ENCODE results near the gene SPTB.

Gene SPTB

DNA sequence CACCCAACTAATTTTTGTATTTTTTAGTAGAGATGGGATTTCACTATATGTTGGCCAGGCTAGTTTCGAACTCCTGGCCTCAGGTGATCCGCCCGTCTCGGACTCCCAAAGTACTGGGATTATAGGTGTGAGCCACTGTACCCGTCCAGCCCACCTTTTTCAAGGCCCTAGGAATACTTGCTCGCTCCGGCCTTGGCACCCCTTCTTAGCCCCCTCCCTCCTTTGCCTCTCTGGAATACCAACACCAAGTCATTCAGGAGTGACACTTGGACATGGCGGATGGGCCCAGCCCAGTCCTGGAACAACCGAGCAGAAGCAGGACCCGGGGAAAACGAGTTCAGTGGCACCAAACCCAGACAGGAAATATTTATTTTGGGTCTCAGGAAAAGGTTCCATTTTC is 146.4 kb downstream of the SPTB start (continued):
- TF ChIP-seq, protein P1, sequence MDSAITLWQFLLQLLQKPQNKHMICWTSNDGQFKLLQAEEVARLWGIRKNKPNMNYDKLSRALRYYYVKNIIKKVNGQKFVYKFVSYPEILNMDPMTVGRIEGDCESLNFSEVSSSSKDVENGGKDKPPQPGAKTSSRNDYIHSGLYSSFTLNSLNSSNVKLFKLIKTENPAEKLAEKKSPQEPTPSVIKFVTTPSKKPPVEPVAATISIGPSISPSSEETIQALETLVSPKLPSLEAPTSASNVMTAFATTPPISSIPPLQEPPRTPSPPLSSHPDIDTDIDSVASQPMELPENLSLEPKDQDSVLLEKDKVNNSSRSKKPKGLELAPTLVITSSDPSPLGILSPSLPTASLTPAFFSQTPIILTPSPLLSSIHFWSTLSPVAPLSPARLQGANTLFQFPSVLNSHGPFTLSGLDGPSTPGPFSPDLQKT (IDR thresholded peaks at IDR 0.05; ENCODE audit: borderline replicate concordance, low read depth, low read length): no peak
- TF ChIP-seq ZBTB10 (tag by site-specific recombination; IDR thresholded peaks at IDR 0.05) (no peak), ZNF600 (tag by site-specific recombination; IDR thresholded peaks at IDR 0.05) (no peak), TCF7L2 (IDR thresholded peaks at IDR 0.05; ENCODE audit: borderline replicate concordance, low read depth, low read length) (no peak), ZNF768 (tag by site-specific recombination; IDR thresholded peaks at IDR 0.05) (no peak)
- TF ChIP-seq, protein P2, sequence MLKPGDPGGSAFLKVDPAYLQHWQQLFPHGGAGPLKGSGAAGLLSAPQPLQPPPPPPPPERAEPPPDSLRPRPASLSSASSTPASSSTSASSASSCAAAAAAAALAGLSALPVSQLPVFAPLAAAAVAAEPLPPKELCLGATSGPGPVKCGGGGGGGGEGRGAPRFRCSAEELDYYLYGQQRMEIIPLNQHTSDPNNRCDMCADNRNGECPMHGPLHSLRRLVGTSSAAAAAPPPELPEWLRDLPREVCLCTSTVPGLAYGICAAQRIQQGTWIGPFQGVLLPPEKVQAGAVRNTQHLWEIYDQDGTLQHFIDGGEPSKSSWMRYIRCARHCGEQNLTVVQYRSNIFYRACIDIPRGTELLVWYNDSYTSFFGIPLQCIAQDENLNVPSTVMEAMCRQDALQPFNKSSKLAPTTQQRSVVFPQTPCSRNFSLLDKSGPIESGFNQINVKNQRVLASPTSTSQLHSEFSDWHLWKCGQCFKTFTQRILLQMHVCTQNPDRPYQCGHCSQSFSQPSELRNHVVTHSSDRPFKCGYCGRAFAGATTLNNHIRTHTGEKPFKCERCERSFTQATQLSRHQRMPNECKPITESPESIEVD (tag by site-specific recombination; IDR thresholded peaks at IDR 0.05): no peak

GRCh38 chr14:64732536-64733120 is 147.1 kb downstream of the SPTB start:
- no peak overlapping the region for H3K27ac ChIP-seq (ENCODE audit: extremely low read depth, low read depth, low read length)
- H3K4me1 ChIP-seq (ENCODE audit: control insufficient read depth, insufficient read depth, low read length): no peaks in the 10 kb centered on the region
- ChIA-PET CTCF (no interaction called here), POLR2A (interaction anchor here (0.6 kb wide), 1 partner anchor 19 kb away, joined by 4 read pairs; no protein-coding TSS in a partner anchor)
- no peaks in the 10 kb centered on the region for H3K9me3 ChIP-seq (ENCODE audit: control insufficient read depth, insufficient read depth, low read depth, low read length)
- peaks cover 11 to 82% of the 10 kb centered on the region in 2 experiments for H3K36me3 ChIP-seq (ENCODE audit: control insufficient read depth in 2 of 2, insufficient read depth in 1 of 2, low read length in 2 of 2)
- TF ChIP-seq ZNF843 (tag by site-specific recombination; IDR thresholded peaks at IDR 0.05) (no peak), GLIS2 (tag by site-specific recombination; IDR thresholded peaks at IDR 0.05) (no peak), EGR2 (tag by site-specific recombination; IDR thresholded peaks at IDR 0.05; ENCODE audit: low read depth) (no peak), ZNF19 (tag by site-specific recombination; IDR thresholded peaks at IDR 0.05; ENCODE audit: low read depth) (no peak)
- no peak overlapping the region for H3K4me3 ChIP-seq (ENCODE audit: low read depth, low read length)

- POLR2A ChIA-PET: interaction anchor here (0.6 kb wide), 1 partner anchor 19 kb away, joined by 4 read pairs; no protein-coding TSS in a partner anchor
- peaks cover 11 to 80% of the 10 kb centered on the region in 2 experiments for H3K36me3 ChIP-seq (ENCODE audit: control insufficient read depth in 2 of 2, insufficient read depth in 1 of 2, low read length in 2 of 2)
- no peak overlapping the region for H3K27ac ChIP-seq (ENCODE audit: extremely low read depth, low read depth, low read length)
- TF ChIP-seq ZBTB48 (tag by site-specific recombination; IDR thresholded peaks at IDR 0.05): no peak
- no peak for TF ChIP-seq ZNF624 (tag by site-specific recombination; IDR thresholded peaks at IDR 0.05)
- TF ChIP-seq ZNF449 (tag by site-specific recombination; IDR thresholded peaks at IDR 0.05): no peak
- TF ChIP-seq ZNF391 (tag by site-specific recombination; IDR thresholded peaks at IDR 0.05; ENCODE audit: borderline replicate concordance, low read depth): no peak
- no peak for TF ChIP-seq SCRT2 (tag by site-specific recombination; IDR thresholded peaks at IDR 0.05)
- TF ChIP-seq ZNF37A (tag by site-specific recombination; IDR thresholded peaks at IDR 0.05): no peak
- TF ChIP-seq ZNF433 (tag by site-specific recombination; IDR thresholded peaks at IDR 0.05; ENCODE audit: low read depth): no peak
- H3K9me3 ChIP-seq (ENCODE audit: control insufficient read depth, insufficient read depth, low read depth, low read length): no peaks in the 10 kb centered on the region
- no peaks in the 10 kb centered on the region for H3K4me1 ChIP-seq (ENCODE audit: control insufficient read depth, insufficient read depth, low read length)
- CTCF ChIA-PET: no interaction called here
- H3K4me3 ChIP-seq (ENCODE audit: low read depth, low read length): no peak overlapping the region
Measured at GRCh38 chr14:64732066-64732465, 147.6 kb downstream of the SPTB start.

All from HEK293 (cell line).